Measurements from ENCODE around the gene SUPT20HL1. TPM values are rescaled to one million over a fixed set of nuclear protein-coding genes. Genes with fewer than 3 reads are reported as not detected.

The SUPT20HL1 gene
- total and polyA plus RNA-seq, 2 of the 4 experiments (the other 2 are of a cell fraction), result not detected

- CTCF ChIA-PET, result interaction anchor here (0.8 to 1.4 kb wide), 3 partner anchors 14 to 128 kb away, joined by 4 to 7 read pairs (median 4); no protein-coding TSS in a partner anchor
- Histone ChIP-seq H3K36me3 (ENCODE audit: control insufficient read depth, insufficient read depth, low read length) (no peaks in the 10 kb centered on the region), H4K20me1 (ENCODE audit: insufficient read depth, low read length) (no peaks in the 10 kb centered on the region), H3K27me3 (ENCODE audit: control insufficient read depth, insufficient read depth, low read length) (peaks cover 11% of the 10 kb centered on the region; the same call in 1 of the 2 replicates), H3K9ac (ENCODE audit: low read depth, low read length) (no peak overlapping the region), H3K4me3 (ENCODE audit: insufficient read depth, low read depth, low read length) (no peak overlapping the region), H4K91ac (ENCODE audit: insufficient read depth, low read depth, low read length) (no peak overlapping the region), H3K9me1 (ENCODE audit: insufficient read depth, low read length) (no peaks in the 10 kb centered on the region), H3K56ac (ENCODE audit: extremely low read depth, insufficient read depth, low read length) (no peak overlapping the region), H2BK5ac (ENCODE audit: low read depth, low read length, poor library complexity, severe bottlenecking) (no peak overlapping the region), H3K9me3 (ENCODE audit: control insufficient read depth, insufficient read depth, low read length) (0 out of 2 replicates have a peak, but pooled peaks cover 2% of the 10 kb centered on the region), H3K79me1 (ENCODE audit: low read depth in 1 of 2, low read length in 2 of 2) (no peaks in the 10 kb centered on the region), H3K4me1 (ENCODE audit: control insufficient read depth, insufficient read depth, low read length) (no peaks in the 10 kb centered on the region), H2BK120ac (ENCODE audit: low read depth, low read length) (no peak overlapping the region), H3K4me2 (ENCODE audit: low read depth, low read length) (no peak overlapping the region), H3K14ac (replicated peaks; ENCODE audit: low read depth, low read length) (no peak overlapping the region), H3K23ac (ENCODE audit: low read depth, low read length) (no peak overlapping the region), H3K4ac (ENCODE audit: low read depth, low read length) (no peak overlapping the region), H2BK15ac (ENCODE audit: low read depth, low read length) (no peak overlapping the region), H3K18ac (ENCODE audit: low read depth, low read length) (no peak overlapping the region), H2AK9ac (replicated peaks; ENCODE audit: low read depth, low read length, poor library complexity) (no peak overlapping the region), H4K5ac (ENCODE audit: low read depth, low read length) (no peak overlapping the region), H2BK20ac (ENCODE audit: low read depth, low read length) (no peak overlapping the region), H2AFZ (replicated peaks; ENCODE audit: low read length, poor library complexity) (peak overlapping the region; percentile 82), H3K27ac (ENCODE audit: insufficient read depth, low read length) (no peak overlapping the region), H2AK5ac (ENCODE audit: low read depth, low read length) (no peak overlapping the region), H4K8ac (ENCODE audit: low read depth in 2 of 2, low read length in 2 of 2) (no peak overlapping the region)
- DNase-seq (peak; percentile 47), ATAC-seq (ENCODE audit: low read depth) (peak; percentile 88)
- no TSS peak for BruUV-seq (replicated peaks)
- 0% methylated on average over 4 of the region's 14 CpGs; no CpG with 5 or more reads in 1 of the 2 experiments for WGBS, 2 experiments (ENCODE audit: extremely low coverage in 2 of 2, insufficient read length in 1 of 2)
- dilution Hi-C loops (cut with HindIII; ENCODE audit: low sequenced_read_pairs, unreplicated experiment) (no loop called here), in situ Hi-C loops (cut with MboI; ENCODE audit: low sequenced_read_pairs) (no loop called here), intact Hi-C loops (cut with micrococcal nuclease) (no loop called here)
- 0 out of 2 replicates have a peak, but pooled peaks have one; percentile 31 for TF ChIP-seq SMC3 (IDR thresholded peaks at IDR 0.05; ENCODE audit: low read depth, low read length)
- TF ChIP-seq, protein P1, sequence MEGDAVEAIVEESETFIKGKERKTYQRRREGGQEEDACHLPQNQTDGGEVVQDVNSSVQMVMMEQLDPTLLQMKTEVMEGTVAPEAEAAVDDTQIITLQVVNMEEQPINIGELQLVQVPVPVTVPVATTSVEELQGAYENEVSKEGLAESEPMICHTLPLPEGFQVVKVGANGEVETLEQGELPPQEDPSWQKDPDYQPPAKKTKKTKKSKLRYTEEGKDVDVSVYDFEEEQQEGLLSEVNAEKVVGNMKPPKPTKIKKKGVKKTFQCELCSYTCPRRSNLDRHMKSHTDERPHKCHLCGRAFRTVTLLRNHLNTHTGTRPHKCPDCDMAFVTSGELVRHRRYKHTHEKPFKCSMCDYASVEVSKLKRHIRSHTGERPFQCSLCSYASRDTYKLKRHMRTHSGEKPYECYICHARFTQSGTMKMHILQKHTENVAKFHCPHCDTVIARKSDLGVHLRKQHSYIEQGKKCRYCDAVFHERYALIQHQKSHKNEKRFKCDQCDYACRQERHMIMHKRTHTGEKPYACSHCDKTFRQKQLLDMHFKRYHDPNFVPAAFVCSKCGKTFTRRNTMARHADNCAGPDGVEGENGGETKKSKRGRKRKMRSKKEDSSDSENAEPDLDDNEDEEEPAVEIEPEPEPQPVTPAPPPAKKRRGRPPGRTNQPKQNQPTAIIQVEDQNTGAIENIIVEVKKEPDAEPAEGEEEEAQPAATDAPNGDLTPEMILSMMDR (conservative IDR thresholded peaks at IDR 0.05; ENCODE audit: low read depth, low read length), result peak; percentile 52
- peak; percentile 51 for TF ChIP-seq RAD21 (IDR thresholded peaks at IDR 0.05; ENCODE audit: low read length)
- TF ChIP-seq MAZ (IDR thresholded peaks at IDR 0.05; ENCODE audit: borderline replicate concordance, low read depth, low read length), result no peak
- TF ChIP-seq POLR2A (IDR thresholded peaks at IDR 0.05; ENCODE audit: low read depth, low read length), result no peak
- POLR2A ChIA-PET (ENCODE audit: unreplicated experiment), result no interaction called here
These were observed 11.0 kb downstream of the SUPT20HL1 start for GRCh38 chrX:24371391-24371972.

All from IMR-90 (cell line).